ENCODE results near the gene MYOZ2. TPM values are rescaled to one million over a fixed set of nuclear protein-coding genes. Genes with fewer than 3 reads are reported as not detected.

Gene MYOZ2
- total and polyA plus RNA-seq, 2 of the 13 experiments (the other 11 are each of a cell fraction or from before 2014, with no cell fraction given): 0.03 TPM; not detected in 1

GRCh38 chr4:119212964-119213606 lies 77.5 kb downstream of the MYOZ2 start (continued):
- no peak for TF ChIP-seq MEF2D (CRISPR knock-in tag; IDR thresholded peaks at IDR 0.05)
- TF ChIP-seq SYNCRIP (IDR thresholded peaks at IDR 0.05; ENCODE audit: insufficient read depth, low read depth, low read length): no peak
- 0 out of 2 replicates have a peak, but pooled peaks have one; percentile 64 for TF ChIP-seq NR2F2 (IDR thresholded peaks at IDR 0.05; ENCODE audit: borderline replicate concordance, low read depth)
- TF ChIP-seq RXRB (CRISPR knock-in tag; IDR thresholded peaks at IDR 0.05; ENCODE audit: borderline replicate concordance): no peak; the same call in 1 of the 2 replicates
- peak; percentile 34; the same call in 1 of the 2 replicates for TF ChIP-seq PHF21A (CRISPR knock-in tag; IDR thresholded peaks at IDR 0.05)
- peak; percentile 87 for TF ChIP-seq ZNF687 (CRISPR knock-in tag; IDR thresholded peaks at IDR 0.05)
- TF ChIP-seq CSRNP1 (CRISPR knock-in tag; IDR thresholded peaks at IDR 0.05): no peak
- no peak for TF ChIP-seq SRY (CRISPR knock-in tag; IDR thresholded peaks at IDR 0.05)
- TF ChIP-seq NONO (IDR thresholded peaks at IDR 0.05): no peak
- TF ChIP-seq NONO (CRISPR knock-in tag; conservative IDR thresholded peaks at IDR 0.05): peak; percentile 12; the same call in 1 of the 2 replicates
- no peak for TF ChIP-seq SIN3A (IDR thresholded peaks at IDR 0.05; ENCODE audit: borderline replicate concordance, low read depth, low read length)
- peak; percentile 80; the same call in 1 of the 2 replicates for TF ChIP-seq KAT7 (CRISPR knock-in tag; IDR thresholded peaks at IDR 0.05; ENCODE audit: borderline replicate concordance)
- TF ChIP-seq KDM2A (CRISPR knock-in tag; IDR thresholded peaks at IDR 0.05; ENCODE audit: borderline replicate concordance, low read depth): peak; percentile 79; the same call in 1 of the 2 replicates
- no peak; the same call in 1 of the 2 replicates for TF ChIP-seq ZSCAN22 (CRISPR knock-in tag; IDR thresholded peaks at IDR 0.05)
- TF ChIP-seq BATF2 (CRISPR knock-in tag; IDR thresholded peaks at IDR 0.05): no peak
- TF ChIP-seq HNRNPUL1 (IDR thresholded peaks at IDR 0.05; ENCODE audit: low read depth, low read length): no peak
- TF ChIP-seq ZNF556 (CRISPR knock-in tag; IDR thresholded peaks at IDR 0.05; ENCODE audit: borderline replicate concordance): peak; percentile 74
- no peak for TF ChIP-seq GLI4 (CRISPR knock-in tag; IDR thresholded peaks at IDR 0.05; ENCODE audit: borderline replicate concordance)
- TF ChIP-seq ZNF75D (CRISPR knock-in tag; IDR thresholded peaks at IDR 0.05; ENCODE audit: borderline replicate concordance): no peak
- no peak for TF ChIP-seq ZNF746 (CRISPR knock-in tag; IDR thresholded peaks at IDR 0.05)
- TF ChIP-seq RAD51 (IDR thresholded peaks at IDR 0.05; ENCODE audit: borderline replicate concordance): no peak
- TF ChIP-seq ZEB1 (IDR thresholded peaks at IDR 0.05; ENCODE audit: insufficient replicate concordance, low read depth): peak; percentile 27
- TF ChIP-seq KDM6A (CRISPR knock-in tag; IDR thresholded peaks at IDR 0.05; ENCODE audit: low read depth): no peak
- TF ChIP-seq GPN1 (CRISPR knock-in tag; IDR thresholded peaks at IDR 0.05; ENCODE audit: borderline replicate concordance): no peak

Measured in HepG2 (cell line).